Activated gamma-delta T cell treated with Interleukin-2 at 50 U/mL for 16 hours (primary cell): ENCODE measurements around the gene HPN.

ENCODE experiments used
- DNase-seq: peaks from one replicate; pipeline ENCODE4 v3.0.0-alpha.2; 2020

The HPN gene

GRCh38 chr19:35065574-35065973 is 24.1 kb downstream of the HPN start:
- no peak for DNase-seq

- DNase-seq = no peak
Measured at GRCh38 chr19:35066121-35066520, 24.6 kb downstream of the HPN start.

GRCh38 chr19:35066691-35067563 is 25.4 kb downstream of the HPN start:
- peak; percentile 92 for DNase-seq

GRCh38 chr19:35068941-35069634 is 27.6 kb downstream of the HPN start:
- no peak for DNase-seq

GRCh38 chr19:35069696-35070095 is 28.2 kb downstream of the HPN start:
- DNase-seq = no peak

GRCh38 chr19:35070471-35070870 is 28.9 kb downstream of the HPN start:
- no peak for DNase-seq

- DNase-seq = no peak
Measured at GRCh38 chr19:35073516-35073915, 32.0 kb downstream of the HPN start.

- DNase-seq = no peak
Measured at GRCh38 chr19:35073941-35074340, 32.4 kb downstream of the HPN start.

- no peak for DNase-seq
Measured at GRCh38 chr19:35074426-35075201, 33.1 kb downstream of the HPN start.

- DNase-seq = no peak
Measured at GRCh38 chr19:35075202-35076025, 33.9 kb downstream of the HPN start.

GRCh38 chr19:35076026-35076370 is 34.5 kb downstream of the HPN start:
- no peak for DNase-seq

- no peak for DNase-seq
Measured at GRCh38 chr19:35076657-35077056, 35.1 kb downstream of the HPN start.

GRCh38 chr19:35077411-35078223 is 36.1 kb downstream of the HPN start:
- no peak for DNase-seq

GRCh38 chr19:35079826-35080225 is 38.3 kb downstream of the HPN start:
- no peak for DNase-seq

- DNase-seq = no peak
Measured at GRCh38 chr19:35080613-35081170, 39.2 kb downstream of the HPN start.

GRCh38 chr19:35081201-35081600 is 39.7 kb downstream of the HPN start:
- no peak for DNase-seq

- no peak for DNase-seq
Measured at GRCh38 chr19:35083691-35084508, 42.4 kb downstream of the HPN start.

GRCh38 chr19:35084509-35084762 is 42.9 kb downstream of the HPN start:
- DNase-seq = no peak

- DNase-seq = no peak
Measured at GRCh38 chr19:35085947-35086346, 44.4 kb downstream of the HPN start.

GRCh38 chr19:35086455-35086854 is 44.9 kb downstream of the HPN start:
- DNase-seq = no peak

- DNase-seq = no peak
Measured at GRCh38 chr19:35087393-35087792, 45.9 kb downstream of the HPN start.
